Measurements from ENCODE around the gene GAS2L1.

The GAS2L1 gene

DNA sequence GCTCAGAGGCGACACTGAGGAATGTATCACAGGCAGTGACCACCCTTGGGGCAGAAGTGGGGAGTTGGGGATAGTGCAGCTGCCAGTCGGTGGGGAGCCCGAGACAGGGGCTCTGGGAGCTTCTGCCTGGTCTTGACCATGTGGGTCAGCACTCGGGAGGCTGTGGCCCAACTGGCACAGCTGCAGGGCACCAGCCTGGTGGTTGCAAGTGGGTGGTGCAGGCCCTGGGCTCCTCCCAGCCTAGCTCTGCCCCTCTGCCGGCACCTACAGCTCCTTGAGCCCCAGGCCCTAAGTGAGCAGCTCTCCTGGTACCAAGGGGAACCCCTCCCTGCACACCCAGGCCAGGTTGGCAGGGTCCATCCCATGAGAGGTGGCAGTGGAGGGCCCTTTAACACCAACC is 21.6 kb downstream of the GAS2L1 start:
- no peaks in the 10 kb centered on the region for H3K4me1 ChIP-seq (ENCODE audit: control insufficient read depth, insufficient read depth, low read length)
- no peak overlapping the region for H3K27ac ChIP-seq (ENCODE audit: low read depth, low read length)
- no peaks in the 10 kb centered on the region for H3K9me3 ChIP-seq (ENCODE audit: control insufficient read depth, insufficient read depth, low read length)
- H3K27me3 ChIP-seq (ENCODE audit: control insufficient read depth, insufficient read depth, low read length): no peaks in the 10 kb centered on the region
- H3K9ac ChIP-seq (ENCODE audit: low read depth, low read length): no peak overlapping the region
- H3K4me3 ChIP-seq (ENCODE audit: low read depth, low read length): no peak overlapping the region
- H3K36me3 ChIP-seq (ENCODE audit: control insufficient read depth, insufficient read depth, low read length): peaks cover 38% of the 10 kb centered on the region

DNA sequence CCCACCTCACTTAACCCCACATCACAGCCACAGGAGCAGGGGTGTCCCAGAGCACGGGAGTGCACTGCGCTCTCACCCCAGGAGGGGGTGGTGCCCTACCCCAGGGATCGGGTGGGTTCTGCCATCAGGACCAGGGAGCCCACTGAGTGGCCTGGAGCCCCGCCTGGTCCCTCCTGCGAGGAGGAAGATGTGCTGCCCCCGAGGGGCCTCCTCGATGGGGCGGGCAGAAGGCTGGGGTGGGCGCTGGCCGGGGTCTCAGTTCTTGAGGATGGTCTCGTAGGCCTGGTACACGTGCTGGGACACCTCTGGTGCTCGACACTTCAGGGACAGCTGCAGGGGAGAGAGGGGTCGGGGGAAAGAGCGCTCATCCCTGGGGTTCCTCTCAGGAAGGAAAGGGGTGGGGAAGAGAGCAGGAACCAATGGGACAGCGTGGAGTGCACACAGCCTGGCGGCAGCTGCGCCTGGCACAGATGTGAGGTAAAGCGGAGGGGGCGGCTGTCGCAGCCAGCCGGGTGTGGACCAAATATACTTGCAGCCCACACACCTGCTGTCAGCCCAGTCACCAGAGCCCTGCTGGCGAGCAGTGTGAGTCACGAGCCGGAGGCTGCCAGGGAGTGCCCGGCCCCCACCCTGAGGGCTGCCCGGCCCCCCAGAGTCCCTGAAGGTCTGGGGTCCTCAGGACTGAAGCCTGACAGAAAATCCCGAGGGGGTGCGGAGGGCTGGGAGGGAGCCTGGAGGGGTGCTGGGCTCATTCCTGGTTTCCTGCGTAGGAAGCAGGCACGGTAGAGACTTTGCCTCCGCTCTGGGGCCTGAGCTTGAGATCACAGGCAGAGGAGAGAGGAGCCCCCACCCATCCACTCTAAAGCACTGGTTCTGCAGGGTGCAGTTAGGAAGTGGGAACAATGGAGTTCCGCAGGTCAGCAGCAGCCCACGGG is 22.4 kb downstream of the GAS2L1 start:
- Histone ChIP-seq H3K36me3 (ENCODE audit: control insufficient read depth, insufficient read depth, low read length) (peaks cover 40% of the 10 kb centered on the region), H3K4me1 (ENCODE audit: control insufficient read depth, insufficient read depth, low read length) (no peaks in the 10 kb centered on the region)

DNA sequence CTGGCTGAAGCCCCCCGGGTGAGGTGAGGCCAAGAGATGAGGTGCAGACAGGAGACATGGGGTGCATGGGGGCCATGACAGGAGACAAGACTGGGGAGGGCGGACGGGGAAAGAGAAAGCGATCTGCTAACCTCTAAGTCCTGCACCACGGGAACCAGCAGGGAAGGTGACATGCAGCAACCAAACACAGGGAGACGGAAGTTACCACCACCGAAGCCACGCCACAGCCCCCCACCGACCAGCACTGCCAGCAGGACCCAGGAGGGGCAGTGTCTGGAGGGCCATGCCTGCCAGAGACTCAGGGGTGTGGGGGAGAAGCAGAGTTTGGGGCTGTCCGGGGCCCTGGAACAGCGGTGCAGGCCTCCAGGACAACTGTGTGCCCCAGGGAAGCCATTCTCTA is 23.1 kb downstream of the GAS2L1 start:
- no peak overlapping the region for H3K9ac ChIP-seq (ENCODE audit: low read depth, low read length)
- H3K4me1 ChIP-seq (ENCODE audit: control insufficient read depth, insufficient read depth, low read length): no peaks in the 10 kb centered on the region
- no peak overlapping the region for H3K27ac ChIP-seq (ENCODE audit: low read depth, low read length)
- H3K9me3 ChIP-seq (ENCODE audit: control insufficient read depth, insufficient read depth, low read length): no peaks in the 10 kb centered on the region
- H3K4me3 ChIP-seq (ENCODE audit: low read depth, low read length): no peak overlapping the region
- peaks cover 45% of the 10 kb centered on the region for H3K36me3 ChIP-seq (ENCODE audit: control insufficient read depth, insufficient read depth, low read length)
- no peaks in the 10 kb centered on the region for H3K27me3 ChIP-seq (ENCODE audit: control insufficient read depth, insufficient read depth, low read length)

More for the DNA sequence above, 22.4 kb downstream of the GAS2L1 start:
- no peaks in the 10 kb centered on the region for H3K27me3 ChIP-seq (ENCODE audit: control insufficient read depth, insufficient read depth, low read length)
- H3K9ac ChIP-seq (ENCODE audit: low read depth, low read length): no peak overlapping the region
- no peaks in the 10 kb centered on the region for H3K9me3 ChIP-seq (ENCODE audit: control insufficient read depth, insufficient read depth, low read length)
- no peak overlapping the region for H3K4me3 ChIP-seq (ENCODE audit: low read depth, low read length)
- no peak overlapping the region for H3K27ac ChIP-seq (ENCODE audit: low read depth, low read length)

DNA sequence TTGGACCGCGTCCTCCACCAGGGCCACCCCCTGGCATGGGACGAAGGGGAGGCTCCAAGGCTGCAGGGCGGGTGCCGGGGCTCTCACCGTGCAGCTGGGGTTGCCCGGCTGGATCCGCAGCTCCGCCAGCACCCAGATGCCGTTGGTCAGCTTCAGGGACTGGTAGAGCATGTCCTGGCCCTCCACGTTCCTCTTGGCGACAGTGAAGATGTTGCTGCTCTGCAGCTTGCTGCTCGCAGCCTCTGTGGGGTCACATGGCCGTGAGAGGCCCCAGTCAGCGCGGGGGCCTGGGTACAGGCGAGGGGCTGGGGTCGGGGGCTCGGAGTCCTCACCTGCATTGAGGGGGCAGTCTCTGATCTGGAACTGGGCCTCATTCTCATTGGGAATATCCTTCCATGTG is 23.8 kb downstream of the GAS2L1 start:
- Histone ChIP-seq H3K4me1 (ENCODE audit: control insufficient read depth, insufficient read depth, low read length) (no peaks in the 10 kb centered on the region), H3K27ac (ENCODE audit: low read depth, low read length) (no peak overlapping the region), H3K9ac (ENCODE audit: low read depth, low read length) (no peak overlapping the region), H3K36me3 (ENCODE audit: control insufficient read depth, insufficient read depth, low read length) (peaks cover 45% of the 10 kb centered on the region), H3K9me3 (ENCODE audit: control insufficient read depth, insufficient read depth, low read length) (no peaks in the 10 kb centered on the region), H3K4me3 (ENCODE audit: low read depth, low read length) (no peak overlapping the region), H3K27me3 (ENCODE audit: control insufficient read depth, insufficient read depth, low read length) (no peaks in the 10 kb centered on the region)

DNA sequence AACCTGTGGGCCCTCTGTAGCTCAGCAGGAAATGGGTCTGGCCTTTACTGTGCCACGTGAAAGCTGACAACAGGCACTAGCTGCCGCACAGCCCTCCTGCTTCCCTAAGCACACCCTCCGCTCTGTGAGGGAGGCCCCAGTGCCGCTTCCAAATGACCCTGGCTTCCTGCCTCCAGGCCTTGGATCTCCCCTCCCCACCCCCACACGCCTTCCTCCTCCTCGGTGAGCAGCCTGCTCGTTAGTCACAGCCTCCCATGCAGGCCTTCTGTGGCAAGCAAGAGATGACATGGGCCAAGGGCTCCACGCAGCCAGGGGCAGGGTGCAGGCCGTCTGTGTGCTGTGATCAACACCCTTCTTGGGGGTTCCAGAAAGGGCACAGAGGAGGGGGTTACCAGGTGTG is 24.3 kb downstream of the GAS2L1 start:
- Histone ChIP-seq H3K9me3 (ENCODE audit: control insufficient read depth, insufficient read depth, low read length) (no peaks in the 10 kb centered on the region), H3K9ac (ENCODE audit: low read depth, low read length) (no peak overlapping the region), H3K36me3 (ENCODE audit: control insufficient read depth, insufficient read depth, low read length) (peaks cover 50% of the 10 kb centered on the region), H3K4me3 (ENCODE audit: low read depth, low read length) (no peak overlapping the region), H3K27ac (ENCODE audit: low read depth, low read length) (no peak overlapping the region), H3K4me1 (ENCODE audit: control insufficient read depth, insufficient read depth, low read length) (no peaks in the 10 kb centered on the region), H3K27me3 (ENCODE audit: control insufficient read depth, insufficient read depth, low read length) (no peaks in the 10 kb centered on the region)

DNA sequence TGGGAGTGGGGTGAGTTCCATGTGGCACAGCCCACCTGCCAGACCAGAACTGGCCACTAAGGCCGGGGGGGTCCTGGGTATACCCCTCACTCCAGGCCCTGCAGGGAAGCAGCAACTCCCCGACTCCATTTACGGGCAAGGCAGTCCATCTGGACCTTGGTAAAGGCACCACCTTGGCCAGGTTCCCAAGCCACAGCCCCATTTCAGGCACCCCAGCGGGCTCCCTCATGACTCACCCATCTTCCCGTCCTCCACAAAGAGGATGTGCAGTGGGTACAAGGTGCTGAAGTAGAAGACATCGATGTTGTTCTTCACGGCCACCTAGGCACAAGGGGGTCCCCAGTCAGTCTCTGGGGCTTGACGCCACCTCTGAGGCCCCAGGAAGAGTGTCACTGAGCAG is 24.8 kb downstream of the GAS2L1 start:
- Histone ChIP-seq H3K36me3 (ENCODE audit: control insufficient read depth, insufficient read depth, low read length) (peaks cover 53% of the 10 kb centered on the region), H3K9me3 (ENCODE audit: control insufficient read depth, insufficient read depth, low read length) (no peaks in the 10 kb centered on the region), H3K27me3 (ENCODE audit: control insufficient read depth, insufficient read depth, low read length) (no peaks in the 10 kb centered on the region), H3K4me3 (ENCODE audit: low read depth, low read length) (no peak overlapping the region), H3K9ac (ENCODE audit: low read depth, low read length) (no peak overlapping the region), H3K4me1 (ENCODE audit: control insufficient read depth, insufficient read depth, low read length) (no peaks in the 10 kb centered on the region), H3K27ac (ENCODE audit: low read depth, low read length) (no peak overlapping the region)

DNA sequence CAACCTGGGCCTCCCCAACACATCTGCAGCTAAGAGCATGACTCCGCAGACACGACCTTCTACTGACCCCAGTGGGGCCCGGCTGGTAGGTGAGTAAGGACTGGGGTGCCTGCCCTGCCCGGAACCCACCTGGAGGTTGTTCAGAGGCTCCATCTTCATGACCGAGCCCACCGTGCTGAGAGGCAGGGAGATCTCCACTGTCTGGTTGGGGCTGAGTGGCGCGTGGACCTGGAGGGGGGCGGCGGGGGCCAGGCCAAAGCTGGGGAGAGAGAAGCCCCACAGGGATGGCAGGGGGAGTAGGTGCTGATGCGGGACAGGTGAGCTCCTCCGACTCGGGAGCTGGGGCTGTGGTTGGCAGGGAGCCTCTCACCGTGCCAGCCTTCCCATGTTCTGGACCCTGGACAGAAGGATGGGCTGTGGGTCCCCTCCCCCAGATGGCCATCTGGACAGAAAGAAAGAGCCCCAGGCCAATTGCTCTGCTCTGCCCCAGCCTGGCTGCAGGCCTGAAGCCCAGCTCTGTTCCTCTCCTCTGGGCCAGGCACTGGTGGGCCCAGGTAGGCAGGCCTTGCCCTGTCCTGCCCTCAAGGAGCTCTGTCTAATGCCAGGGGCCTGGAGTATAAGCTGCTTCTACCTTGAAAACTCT is 25.3 kb downstream of the GAS2L1 start:
- Histone ChIP-seq H3K9ac (ENCODE audit: low read depth, low read length) (no peak overlapping the region), H3K36me3 (ENCODE audit: control insufficient read depth, insufficient read depth, low read length) (peaks cover 57% of the 10 kb centered on the region), H3K27ac (ENCODE audit: low read depth, low read length) (no peak overlapping the region)

DNA sequence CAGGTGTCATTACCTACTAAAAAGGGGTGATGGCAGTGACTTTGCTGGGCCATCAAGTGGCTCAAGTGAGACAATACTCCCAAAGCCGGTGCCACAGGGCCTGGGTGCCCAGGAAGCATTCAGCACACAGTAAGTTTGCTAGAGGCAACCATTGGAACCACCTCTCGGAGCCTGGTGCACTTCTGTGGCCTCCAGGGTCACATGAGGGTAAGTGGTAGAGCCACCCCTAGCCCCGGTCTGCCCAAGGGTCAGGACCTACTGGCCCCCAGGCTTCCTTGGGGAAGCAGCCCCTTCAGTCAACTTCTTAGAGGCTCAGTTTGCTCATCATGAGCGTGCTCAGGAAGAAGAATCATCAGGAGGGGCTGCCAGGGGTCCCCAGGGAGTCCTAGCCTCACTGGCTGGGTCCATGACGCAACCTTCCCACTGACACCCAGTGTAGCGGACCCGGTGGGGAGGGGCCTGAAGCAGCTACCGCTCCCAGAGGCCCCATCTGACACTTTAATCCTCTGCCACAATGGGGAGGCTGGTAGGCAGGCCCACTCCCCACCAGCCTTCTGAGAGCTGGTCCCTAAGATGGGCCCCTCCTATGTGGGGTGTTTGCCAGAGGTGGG is 26.5 kb downstream of the GAS2L1 start:
- H3K27ac ChIP-seq (ENCODE audit: low read depth, low read length): no peak overlapping the region
- H3K9ac ChIP-seq (ENCODE audit: low read depth, low read length): no peak overlapping the region
- H3K36me3 ChIP-seq (ENCODE audit: control insufficient read depth, insufficient read depth, low read length): peaks cover 63% of the 10 kb centered on the region
- no peaks in the 10 kb centered on the region for H3K9me3 ChIP-seq (ENCODE audit: control insufficient read depth, insufficient read depth, low read length)
- H3K27me3 ChIP-seq (ENCODE audit: control insufficient read depth, insufficient read depth, low read length): no peaks in the 10 kb centered on the region
- H3K4me3 ChIP-seq (ENCODE audit: low read depth, low read length): no peak overlapping the region
- H3K4me1 ChIP-seq (ENCODE audit: control insufficient read depth, insufficient read depth, low read length): no peaks in the 10 kb centered on the region

More for the DNA sequence above, 25.3 kb downstream of the GAS2L1 start:
- Histone ChIP-seq H3K4me1 (ENCODE audit: control insufficient read depth, insufficient read depth, low read length) (no peaks in the 10 kb centered on the region), H3K9me3 (ENCODE audit: control insufficient read depth, insufficient read depth, low read length) (no peaks in the 10 kb centered on the region), H3K27me3 (ENCODE audit: control insufficient read depth, insufficient read depth, low read length) (no peaks in the 10 kb centered on the region), H3K4me3 (ENCODE audit: low read depth, low read length) (no peak overlapping the region)

DNA sequence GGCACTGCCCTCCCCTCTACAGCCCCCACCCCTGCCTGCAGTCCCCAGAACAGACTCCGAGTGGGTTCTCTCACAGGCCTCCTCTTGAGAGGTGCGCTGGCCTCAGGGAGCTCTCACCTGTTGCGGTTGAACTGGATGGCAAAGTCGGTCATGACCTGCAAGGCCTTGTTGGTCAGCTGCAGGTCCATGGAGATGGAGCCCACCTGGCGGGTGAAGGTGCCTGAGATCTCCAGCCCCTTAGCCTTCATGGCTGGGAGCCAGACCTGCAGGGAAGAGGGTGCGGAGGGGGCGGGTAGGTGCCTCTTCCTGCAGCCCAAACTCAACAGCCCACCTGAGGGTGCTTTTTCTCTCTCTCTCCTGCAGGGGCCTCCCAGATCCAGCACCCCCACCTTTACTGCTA is 27.7 kb downstream of the GAS2L1 start:
- Histone ChIP-seq H3K27me3 (ENCODE audit: control insufficient read depth, insufficient read depth, low read length) (no peaks in the 10 kb centered on the region), H3K36me3 (ENCODE audit: control insufficient read depth, insufficient read depth, low read length) (peaks cover 70% of the 10 kb centered on the region), H3K9ac (ENCODE audit: low read depth, low read length) (no peak overlapping the region), H3K27ac (ENCODE audit: low read depth, low read length) (no peak overlapping the region), H3K4me1 (ENCODE audit: control insufficient read depth, insufficient read depth, low read length) (no peaks in the 10 kb centered on the region), H3K9me3 (ENCODE audit: control insufficient read depth, insufficient read depth, low read length) (no peaks in the 10 kb centered on the region), H3K4me3 (ENCODE audit: low read depth, low read length) (no peak overlapping the region)

DNA sequence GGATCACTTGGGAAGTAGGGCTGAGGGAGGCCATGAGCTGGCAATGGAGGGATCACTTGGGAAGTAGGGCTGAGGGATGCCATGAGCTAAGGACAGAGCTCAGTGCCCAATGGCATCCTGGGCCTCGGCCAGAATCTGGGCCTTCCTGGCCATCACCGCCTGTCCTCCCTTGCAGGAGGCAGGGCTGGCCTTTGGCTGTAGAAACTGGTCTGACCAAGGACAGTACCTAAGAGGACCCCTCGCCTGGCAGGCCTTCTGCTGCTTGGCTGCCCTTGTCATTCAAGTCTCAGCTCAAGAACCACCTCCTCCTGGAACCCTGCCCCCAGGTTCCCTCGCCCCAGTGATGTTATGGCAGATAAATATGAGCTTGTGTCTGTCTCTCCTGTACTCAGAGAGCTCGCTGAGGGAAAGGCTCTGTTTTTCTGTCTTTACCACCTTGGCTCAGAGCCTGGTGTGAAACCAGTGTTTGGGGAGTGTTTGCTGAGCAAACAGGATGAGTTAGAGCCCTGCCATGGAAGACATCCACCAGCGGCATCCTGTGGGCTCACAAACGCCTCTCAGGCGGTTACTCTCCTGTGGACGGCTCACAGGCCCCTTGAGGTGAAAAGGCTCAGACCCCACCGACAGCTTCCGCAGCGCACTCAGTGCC is 28.4 kb downstream of the GAS2L1 start:
- Histone ChIP-seq H3K4me1 (ENCODE audit: control insufficient read depth, insufficient read depth, low read length) (no peaks in the 10 kb centered on the region), H3K4me3 (ENCODE audit: low read depth, low read length) (no peak overlapping the region), H3K9ac (ENCODE audit: low read depth, low read length) (no peak overlapping the region), H3K9me3 (ENCODE audit: control insufficient read depth, insufficient read depth, low read length) (no peaks in the 10 kb centered on the region), H3K36me3 (ENCODE audit: control insufficient read depth, insufficient read depth, low read length) (peaks cover 67% of the 10 kb centered on the region), H3K27me3 (ENCODE audit: control insufficient read depth, insufficient read depth, low read length) (no peaks in the 10 kb centered on the region), H3K27ac (ENCODE audit: low read depth, low read length) (no peak overlapping the region)

Measured in HUES48 (cell line).